GM21528 (cell line): ENCODE data around the gene SMIM35.

Experiments used
- ATAC-seq: cut with Tn5 transposase; IDR thresholded peaks from one replicate; pipeline ENCODE4 v1.9.1; 2021; ENCODE audit warnings: mild to moderate bottlenecking, moderate library complexity; ENCODE audit not compliant: unreplicated experiment, low FRiP score

Gene SMIM35

GRCh38 chr11:117970400-117971024 is 116.3 kb downstream of the SMIM35 start:
- no peak for ATAC-seq

GRCh38 chr11:117969160-117969991 is 117.4 kb downstream of the SMIM35 start:
- no peak for ATAC-seq

- ATAC-seq: no peak
Observed at GRCh38 chr11:117966908-117967307, 119.9 kb downstream of the SMIM35 start.

GRCh38 chr11:117962826-117963225 is 123.9 kb downstream of the SMIM35 start:
- ATAC-seq: no peak

- ATAC-seq: no peak
Observed at GRCh38 chr11:117961896-117962295, 124.9 kb downstream of the SMIM35 start.

- no peak for ATAC-seq
Observed at GRCh38 chr11:117960406-117960805, 126.4 kb downstream of the SMIM35 start.

- ATAC-seq: no peak
Observed at GRCh38 chr11:117959438-117960149, 127.2 kb downstream of the SMIM35 start.

- no peak for ATAC-seq
Observed at GRCh38 chr11:117958949-117959348, 127.8 kb downstream of the SMIM35 start.
